M059J (cell line): Measurements from ENCODE around the gene NKX2-2. TPM values are rescaled to one million over a fixed set of nuclear protein-coding genes. Genes with fewer than 3 reads are reported as not detected.
"Not testable (repeated sequence)": the region's sequence is repeated elsewhere in the genome, so short reads cannot be mapped to it uniquely, and the experiment has no call there.

Source experiments
- DNase-seq: peaks from one replicate; pipeline ENCODE4 v3.0.0-alpha.2; 2012; ENCODE audit warnings: low read depth
- total RNA-seq: library from RNA; depleted of rRNA; stranded (reverse); fragments of >200 nt; shearing (Covaris generic); gene quantifications from 2 replicates; pipeline ENCODE4 v1.2.3, GENCODE V29; 2014; rRNA removed

The NKX2-2 gene
- total RNA-seq, 1 experiment from 2014 or later = 1.7 TPM

DNA sequence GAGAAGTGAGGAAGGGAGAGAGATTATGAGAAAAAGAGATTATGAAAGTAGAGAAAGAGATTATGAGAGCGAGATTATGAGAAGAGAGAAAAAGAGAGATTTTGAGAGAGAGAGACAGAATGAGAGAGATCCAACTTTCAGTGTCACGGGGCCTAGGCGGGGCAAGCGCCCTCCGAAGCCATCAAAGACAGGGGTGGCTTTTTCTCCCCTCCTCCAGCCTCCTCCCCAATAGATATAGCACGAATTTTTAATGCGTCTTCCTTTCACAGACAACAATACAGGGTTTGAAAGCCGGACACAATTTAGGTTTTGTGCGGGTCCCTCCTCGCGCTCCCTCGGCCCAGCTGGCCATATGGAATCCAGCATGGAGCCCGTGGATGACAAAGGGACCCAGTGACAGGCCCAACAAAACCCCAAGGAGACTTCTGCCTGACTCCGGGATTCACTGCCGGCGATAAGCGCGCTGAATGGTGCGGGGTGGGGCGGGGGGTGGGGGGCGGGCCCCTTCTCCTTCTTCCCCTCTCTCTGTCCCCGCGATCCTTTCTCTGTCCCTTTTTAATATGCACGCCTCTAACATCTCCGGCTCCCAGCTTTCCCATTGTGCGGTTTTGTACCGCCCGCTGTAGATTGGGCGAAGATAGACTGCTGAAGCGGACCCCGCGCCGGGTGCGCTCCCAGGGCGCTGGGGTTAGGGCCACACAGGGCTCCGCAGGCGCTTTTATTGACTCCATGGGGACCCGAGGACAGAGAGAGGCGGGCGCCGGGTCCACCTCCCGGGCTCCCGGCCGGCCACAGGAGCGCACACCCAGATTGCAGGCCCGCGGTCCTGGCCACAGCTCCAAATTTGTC is 5.4 kb downstream of the NKX2-2 start:
- DNase-seq = no peak

DNA sequence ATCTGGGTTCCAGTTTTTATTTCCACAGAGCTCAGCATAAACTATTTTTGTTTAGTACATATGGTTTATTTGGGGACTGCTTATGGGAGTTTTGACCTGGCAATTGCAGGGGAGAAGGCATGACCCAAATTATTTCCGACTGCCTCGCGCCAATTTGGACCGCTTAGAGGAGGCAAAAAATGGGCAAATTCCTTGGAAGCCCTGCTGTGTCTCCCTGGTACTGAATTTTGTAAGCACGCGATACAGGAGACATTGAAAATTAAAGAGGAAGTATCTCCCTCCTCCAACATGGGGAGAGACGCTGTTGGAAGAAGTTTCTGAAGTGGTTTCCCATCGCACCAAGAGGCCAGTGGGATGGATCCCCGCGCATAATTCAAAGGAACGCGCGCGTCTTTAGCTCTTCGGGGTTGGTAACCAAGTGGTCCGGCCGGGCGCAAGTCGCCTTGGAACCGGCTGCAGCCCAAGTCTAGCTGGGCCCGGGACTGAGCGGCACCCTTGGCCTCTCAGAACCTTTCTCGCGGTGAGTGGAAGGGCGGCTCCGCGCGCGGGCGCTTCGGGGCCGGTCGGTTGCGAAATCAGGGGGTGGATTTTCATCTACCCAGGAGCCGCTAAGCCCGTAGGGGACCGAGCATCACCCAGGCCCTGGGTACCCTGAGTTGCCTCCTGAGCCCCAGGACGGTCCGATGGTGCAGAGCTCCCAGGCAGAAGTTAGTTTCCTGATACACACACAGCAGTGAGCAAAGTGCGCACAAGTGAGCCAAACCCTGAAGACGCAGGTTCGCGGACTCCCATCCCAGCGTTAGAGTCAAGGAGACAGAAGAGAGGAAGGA is 6.2 kb downstream of the NKX2-2 start:
- DNase-seq = no peak

DNA sequence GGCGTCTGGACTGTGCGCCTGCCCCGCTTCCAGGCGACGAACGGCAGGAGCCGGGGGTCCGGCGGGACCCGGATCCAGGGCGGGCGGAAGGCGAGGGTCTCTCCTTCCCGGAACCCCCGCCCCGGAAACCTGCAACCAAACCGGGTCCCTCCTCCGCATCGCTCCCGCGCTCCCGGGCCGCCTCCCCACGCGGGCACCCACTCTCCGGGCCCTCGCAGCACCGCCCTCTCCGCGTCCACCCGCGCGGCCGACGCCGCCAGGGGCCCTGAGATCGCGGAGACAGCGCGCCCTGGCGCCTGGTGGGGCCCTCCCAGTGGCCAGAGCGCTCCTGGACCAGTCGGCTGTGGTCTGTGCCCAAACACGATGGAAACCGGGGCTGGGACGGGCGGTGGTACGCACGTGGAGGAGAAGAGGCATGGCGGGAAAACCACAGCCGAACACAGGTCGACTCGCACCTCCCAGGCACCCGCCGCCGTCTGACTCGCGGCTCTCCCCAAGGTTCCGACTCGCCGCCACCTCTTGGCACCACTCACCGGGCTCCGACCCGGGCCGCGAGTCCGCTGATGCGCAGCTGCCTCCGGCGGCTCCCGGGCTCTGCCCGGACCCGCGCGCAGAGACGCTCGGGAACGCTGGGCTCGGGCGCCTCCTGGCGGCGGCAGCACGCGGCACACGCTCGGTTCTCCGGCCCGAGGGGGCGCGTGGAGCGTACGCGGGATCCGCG is 7.9 kb downstream of the NKX2-2 start:
- DNase-seq = peak; percentile 64

DNA sequence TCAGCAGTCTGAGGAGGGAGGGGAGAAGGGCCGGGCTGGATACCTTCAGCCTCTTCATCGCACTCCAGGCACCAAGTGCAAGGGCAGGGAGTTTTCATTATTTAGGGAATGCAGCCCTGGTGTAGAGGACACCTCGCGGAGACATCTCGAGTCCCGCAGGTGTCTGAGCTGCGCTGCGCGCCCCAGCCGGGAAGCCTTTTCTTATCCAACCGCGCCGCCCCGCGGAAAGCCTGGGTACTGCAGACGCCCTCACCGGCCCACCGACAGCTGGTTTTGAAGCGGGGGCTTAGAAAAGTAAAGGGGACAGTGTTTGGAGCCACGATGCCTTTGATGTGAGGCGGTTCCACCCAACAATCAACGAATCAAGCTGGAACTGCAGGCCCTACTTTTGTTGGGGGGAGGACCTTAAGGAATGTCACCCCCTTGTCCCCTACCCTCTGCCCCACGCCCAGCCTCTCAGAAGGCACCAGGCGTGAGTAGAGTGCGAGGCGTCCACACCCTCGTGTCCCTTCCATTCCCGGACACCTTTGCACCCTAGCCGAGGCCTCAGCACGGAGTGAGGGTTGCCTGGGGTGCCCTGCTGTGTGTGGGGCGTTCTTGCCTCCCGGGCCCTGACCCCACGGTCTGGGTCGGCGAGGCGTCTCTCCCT is 8.6 kb downstream of the NKX2-2 start:
- peak; percentile 63 for DNase-seq

DNA sequence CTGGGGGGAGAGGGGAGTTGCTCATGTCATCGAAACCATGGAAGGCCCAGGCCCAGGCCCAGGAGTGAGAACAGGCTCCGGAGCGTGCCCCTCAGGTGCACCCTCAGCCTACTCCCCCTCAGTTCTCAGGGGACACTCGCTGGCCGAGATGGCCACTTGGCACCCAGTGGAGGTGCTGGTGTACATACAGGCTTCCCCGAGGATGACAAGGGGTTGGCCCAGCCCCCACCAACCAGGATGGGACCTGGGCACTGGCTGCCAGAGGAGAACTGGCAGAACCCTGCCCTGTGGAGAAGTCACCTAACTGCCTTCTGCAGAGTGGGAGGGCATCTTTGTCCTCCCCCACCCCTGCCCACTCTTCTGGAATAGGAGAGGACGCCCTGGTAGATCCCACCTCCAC is 9.5 kb downstream of the NKX2-2 start:
- DNase-seq = no peak

DNA sequence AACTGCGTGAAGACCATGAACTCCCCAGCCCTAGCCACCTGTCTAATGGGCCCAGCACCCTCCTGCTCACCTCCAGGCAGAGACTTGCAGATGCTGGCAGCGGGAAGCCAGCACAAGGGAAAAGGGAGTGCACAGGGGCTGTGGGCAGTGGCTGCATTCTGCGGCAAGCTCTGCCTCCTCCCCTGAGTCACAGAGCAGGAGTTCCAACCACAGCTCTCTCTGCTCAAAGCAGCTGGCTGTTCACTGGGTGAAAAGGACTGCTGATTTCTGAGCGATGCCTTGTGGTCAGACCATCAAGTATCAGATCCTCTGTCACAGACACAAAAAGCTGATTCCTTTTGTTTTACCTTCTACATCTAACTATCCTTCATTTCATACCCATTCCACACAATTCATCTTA is 10.5 kb downstream of the NKX2-2 start:
- DNase-seq = peak; percentile 92

DNA sequence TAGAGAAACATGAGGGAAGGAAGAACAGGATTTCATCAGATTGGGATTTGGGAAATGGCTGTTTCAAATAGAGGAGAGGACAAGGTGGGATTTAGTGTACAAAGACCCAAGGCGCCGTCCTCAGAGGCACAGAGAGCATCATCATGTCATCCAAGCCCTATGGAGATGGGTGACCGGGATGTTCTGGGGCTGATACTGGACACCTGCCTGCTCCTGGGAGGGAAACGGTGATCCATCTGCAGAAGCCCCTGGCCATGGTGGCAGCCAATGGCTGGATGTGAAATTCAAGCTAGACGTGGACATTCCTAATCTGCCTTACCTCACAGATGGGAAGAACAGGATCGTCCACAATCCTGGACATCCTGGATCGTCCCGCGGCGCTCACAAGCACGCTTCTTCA is 12.7 kb downstream of the NKX2-2 start:
- no peak for DNase-seq

DNA sequence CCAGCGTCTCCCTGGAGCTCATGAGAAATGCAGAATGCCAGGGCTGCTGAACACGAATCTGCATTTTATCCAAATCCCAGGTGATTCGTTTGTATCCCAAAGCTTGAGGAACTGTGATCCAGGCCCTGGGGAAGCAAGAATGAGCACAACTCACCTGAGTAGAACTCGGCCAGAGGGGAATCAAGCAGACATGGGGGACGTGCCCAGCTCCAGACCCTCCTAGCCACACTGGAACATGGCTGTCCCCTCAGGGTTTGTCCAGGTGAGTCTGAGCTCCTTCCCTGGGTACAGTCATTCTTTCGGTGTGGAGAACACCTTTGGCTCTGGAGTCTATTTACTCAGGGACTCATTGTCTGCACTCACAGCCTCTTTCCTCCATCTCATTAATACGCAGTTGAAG is 13.3 kb downstream of the NKX2-2 start:
- no peak for DNase-seq

DNA sequence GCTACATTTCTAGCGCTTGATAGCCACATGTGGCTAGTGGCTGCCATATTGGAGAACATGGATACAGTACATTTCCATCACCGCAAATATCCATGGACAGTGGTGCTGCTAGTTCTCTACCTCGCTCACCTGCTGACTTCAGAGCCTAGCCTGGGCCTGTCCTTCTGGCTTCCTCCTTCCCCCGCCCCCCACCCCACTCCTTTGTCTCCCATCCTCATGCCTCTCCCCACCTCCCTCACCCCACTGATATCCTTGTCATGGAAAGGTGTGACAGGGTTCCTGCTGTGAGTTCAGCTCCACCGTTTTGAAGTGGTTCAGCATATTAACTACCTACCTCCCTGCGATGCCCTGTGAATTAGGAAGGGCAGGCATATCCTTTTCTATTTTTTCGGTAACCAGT is 14.2 kb downstream of the NKX2-2 start:
- DNase-seq = no peak

DNA sequence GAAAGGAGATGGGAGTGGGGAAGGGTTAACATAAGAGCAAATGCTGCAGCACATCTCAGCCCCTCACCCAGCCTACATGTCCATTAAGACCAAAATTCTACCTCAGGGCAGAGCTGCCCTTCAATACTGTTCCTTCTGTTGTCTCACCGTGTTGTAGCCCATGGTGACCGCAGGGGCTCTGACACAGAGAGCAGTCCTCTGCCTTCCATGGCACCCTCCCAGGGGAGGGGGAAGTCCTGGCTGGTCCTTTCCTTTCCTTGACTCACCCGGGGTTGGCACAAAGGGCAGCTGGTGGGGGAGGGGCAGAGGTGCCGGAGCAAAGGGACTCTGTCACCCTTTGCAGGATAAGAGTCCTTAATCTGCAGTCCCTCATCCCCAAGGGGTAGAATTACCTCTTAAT is 15.2 kb downstream of the NKX2-2 start:
- peak; percentile 62 for DNase-seq

DNA sequence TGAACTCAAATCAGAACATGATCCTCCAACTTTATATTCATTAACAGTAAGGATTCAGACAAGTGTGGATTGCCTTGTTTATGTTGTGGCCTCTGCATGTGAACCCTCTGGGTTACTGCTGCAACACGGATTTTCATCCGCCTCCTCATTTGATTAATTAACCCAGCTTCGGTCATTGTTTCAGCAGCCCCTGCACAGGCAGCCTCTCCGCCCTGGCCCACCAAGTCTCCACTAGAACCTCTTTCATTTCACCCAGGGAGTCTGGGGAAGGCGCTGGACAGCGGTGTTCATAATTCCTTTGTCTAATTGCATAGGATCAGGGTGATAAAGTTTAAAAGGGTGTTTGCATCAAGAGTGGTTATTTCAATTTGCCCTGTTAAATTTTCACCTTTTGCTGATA is 15.7 kb downstream of the NKX2-2 start:
- DNase-seq = no peak

DNA sequence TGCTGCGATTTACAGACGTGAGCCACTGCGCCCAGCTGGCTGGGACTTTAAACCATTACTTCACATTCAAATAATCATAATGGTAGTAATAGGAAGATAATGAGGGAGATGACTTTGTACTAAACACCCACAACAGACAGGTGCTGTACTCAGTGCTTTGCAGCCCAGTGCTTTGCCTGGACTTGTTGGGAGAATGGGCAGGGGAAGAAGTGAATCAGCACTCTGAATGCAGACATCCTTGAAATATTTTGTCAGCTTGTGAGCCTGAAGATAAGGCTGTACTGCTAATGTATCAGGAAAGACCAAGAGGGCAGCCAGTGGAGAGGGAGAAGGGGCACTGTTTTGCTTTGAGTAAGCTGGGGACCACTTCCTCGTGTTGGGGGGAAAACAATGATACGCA is 17.4 kb downstream of the NKX2-2 start:
- no peak for DNase-seq

DNA sequence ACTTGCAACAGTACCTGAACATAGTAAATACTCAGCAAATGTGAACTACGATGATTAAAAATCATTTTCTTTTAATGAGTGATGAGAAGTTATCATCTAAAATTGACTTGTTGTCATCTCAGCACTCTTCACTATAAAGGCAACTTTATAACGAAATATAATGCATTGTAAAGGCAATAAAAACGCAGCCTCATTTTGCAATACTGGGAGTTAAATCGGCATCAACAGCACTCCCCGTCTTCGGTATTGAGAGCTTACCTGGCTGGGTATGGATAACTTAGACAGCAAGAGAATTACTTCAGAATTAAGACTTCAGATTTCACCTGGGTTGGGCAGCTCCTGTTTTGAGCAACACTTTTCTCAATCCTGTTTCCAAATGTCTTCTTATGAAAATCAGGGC is 20.8 kb downstream of the NKX2-2 start:
- DNase-seq = no peak

DNA sequence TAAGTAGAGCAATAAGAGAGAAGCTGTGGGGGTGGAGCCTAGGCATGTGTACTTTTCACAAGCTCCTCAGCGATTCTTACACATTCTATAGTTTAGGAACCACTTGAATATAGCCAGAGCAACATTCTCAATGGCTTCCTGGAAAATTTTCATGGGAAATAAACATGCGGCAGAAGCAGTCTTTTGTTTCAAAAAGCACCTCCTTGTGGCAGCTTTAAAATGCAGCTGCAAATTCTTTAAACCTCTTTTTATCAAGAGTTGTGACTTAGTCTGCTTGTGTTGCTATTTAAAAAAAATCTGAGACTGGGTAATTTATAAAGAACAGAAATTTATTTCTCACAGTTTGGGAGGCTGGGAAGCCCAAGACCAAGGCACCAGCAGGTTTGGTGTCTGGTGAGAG is 23.8 kb downstream of the NKX2-2 start:
- DNase-seq = no peak

DNA sequence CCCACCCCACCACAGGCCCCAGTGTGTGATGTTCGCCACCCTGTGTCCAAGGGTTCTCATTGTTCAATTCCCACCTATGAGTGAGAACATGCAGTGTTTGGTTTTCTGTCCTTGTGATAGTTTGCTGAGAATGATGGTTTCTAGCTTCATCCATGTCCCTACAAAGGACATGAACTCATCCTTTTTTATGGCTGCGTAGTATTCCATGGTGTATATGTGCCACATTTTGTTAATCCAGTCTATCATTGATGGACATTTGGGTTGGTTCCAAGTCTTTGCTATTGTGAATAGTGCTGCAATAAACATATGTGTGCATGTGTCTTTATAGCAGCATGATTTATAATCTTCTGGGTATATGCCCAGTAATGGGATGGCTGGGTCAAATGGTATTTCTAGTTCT is 33.7 kb downstream of the NKX2-2 start:
- not testable (repeated sequence) for DNase-seq

DNA sequence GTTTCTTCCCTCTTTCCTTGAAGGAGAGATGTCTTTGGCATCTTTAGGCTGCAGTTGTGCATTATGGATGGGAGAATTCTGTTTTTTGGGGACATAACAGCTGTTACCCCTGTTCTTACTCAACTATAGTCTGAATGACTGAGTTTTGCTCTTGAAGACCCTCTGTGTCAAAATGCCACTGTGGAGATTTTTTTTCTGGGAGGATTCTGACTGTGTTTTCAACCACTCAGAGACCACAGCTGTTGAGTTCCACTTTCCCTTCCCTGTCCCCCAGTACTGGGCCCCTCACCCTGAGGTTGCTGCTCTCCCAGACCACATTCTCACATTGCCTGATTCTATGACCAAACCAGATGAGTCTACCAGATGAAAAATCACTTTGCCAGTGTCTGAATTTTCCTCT is 48.1 kb downstream of the NKX2-2 start:
- no peak for DNase-seq

DNA sequence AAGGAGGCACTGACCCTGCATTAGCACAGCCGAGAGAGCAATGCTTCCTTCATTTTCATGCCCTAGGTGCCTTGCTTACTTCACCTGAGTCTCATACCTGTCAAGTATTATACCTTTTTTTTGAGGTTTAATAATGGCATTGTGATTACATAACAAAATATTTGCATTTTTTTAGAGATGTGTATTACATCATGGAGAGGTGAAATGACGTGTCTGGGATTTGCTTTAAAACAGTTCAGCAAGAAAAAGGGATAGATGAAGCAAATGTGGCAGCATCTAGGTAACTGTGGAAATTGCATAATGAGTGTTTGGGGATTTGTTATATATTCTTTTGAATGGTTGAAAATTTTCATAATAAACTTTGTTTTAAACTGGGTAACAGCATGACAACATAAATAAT is 48.9 kb downstream of the NKX2-2 start:
- no peak for DNase-seq

Other genes with a start within 250 kb of the NKX2-2 start
- gene XRN2, start 210.7 kb downstream of the NKX2-2 start, total RNA-seq = 122 and 175 TPM in 2 replicates
- gene NKX2-4, start 116.5 kb downstream of the NKX2-2 start, total RNA-seq = 0.86 and 1.2 TPM in 2 replicates
- not detected in 2 replicates for gene PAX1, start 191.6 kb upstream of the NKX2-2 start, total RNA-seq